HepG2 (cell line): Measurements from ENCODE around the gene RPL35. TPM values are rescaled to one million over a fixed set of nuclear protein-coding genes. Genes with fewer than 3 reads are reported as not detected.
"Not testable (repeated sequence)": the region's sequence is repeated elsewhere in the genome, so short reads cannot be mapped to it uniquely, and the experiment has no call there.

Source experiments
- ATAC-seq: fragments of 200-7000 bp; cut with Tn5 transposase; 3 replicates; pipeline ENCODE4 v1.9.1; 2020; ENCODE audit warnings: mild to moderate bottlenecking, moderate library complexity
- BruUV-seq: library from RNA; stranded (reverse); fragments of 400-500 nt; replicated peaks from 2 replicates; lab custom pipeline; 2021; lab: Mats Ljungman, UMichigan
- CTCF ChIA-PET: fragments of 300-600 bp; formaldehyde crosslinking; extraction: SDS; loops from one replicate; lab custom pipeline; 2021; ENCODE audit warnings: low total read pairs, inconsistent platforms, low intra/inter-chr PET ratio; lab: Yijun Ruan, JAX
- POLR2A ChIA-PET: fragments of 350-600 bp; sonication (Branson Sonifier 250); formaldehyde crosslinking; loops from one replicate; lab custom pipeline; 2020; ENCODE audit warnings: antibody characterized with exemption, inconsistent platforms; lab: Yijun Ruan, JAX
- DNase-seq: peaks from one replicate; pipeline ENCODE4 v3.0.0-alpha.2; 2015; ENCODE audit warnings: low spot score
- FAIRE-seq: peaks from 3 replicates; lab custom pipeline; 2011; peaks lifted over from hg19 to GRCh38; lab: Jason Lieb, UNC
- H2AFZ ChIP-seq: one replicate; pipeline ENCODE4 v1.6.1; 2011; ENCODE audit warnings: low read length, inconsistent platforms
- H3K27ac ChIP-seq: fragments of 300-600 bp; 3 replicates; pipeline ENCODE4 v1.8.0; 2011; ENCODE audit warnings: mixed run types, mild to moderate bottlenecking, mixed read lengths, low read length, inconsistent platforms; ENCODE audit not compliant: insufficient read depth; ENCODE audit errors: extremely low read length
- H3K27me3 ChIP-seq, 2 experiments: fragments of 200-600 bp in 1 of 2; 2 replicates in 1 of 2; 3 replicates in 1 of 2; pipeline versions ENCODE4 v1.6.0 to v1.8.0; 2011; ENCODE audit warnings: low read length in 2 of 2, mild to moderate bottlenecking in 2 of 2, moderate library complexity in 2 of 2, inconsistent platforms in 1 of 2; ENCODE audit not compliant: insufficient read depth in 2 of 2, control insufficient read depth in 1 of 2
- H3K36me3 ChIP-seq, 2 experiments: fragments of 200-600 bp in 1 of 2; replicated peaks in 1 of 2; 2 replicates in 1 of 2; 3 replicates in 1 of 2; pipeline versions ENCODE4 v1.5.1 to v1.8.0; 2011; ENCODE audit warnings: low read length in 2 of 2, inconsistent platforms in 1 of 2; ENCODE audit not compliant: insufficient read depth in 2 of 2, control insufficient read depth in 1 of 2
- H3K4me1 ChIP-seq: 2 replicates; pipeline ENCODE4 v1.5.1; 2012; ENCODE audit warnings: low read length, inconsistent platforms; ENCODE audit not compliant: insufficient read depth
- H3K4me2 ChIP-seq: 2 replicates; pipeline ENCODE4 v1.6.0; 2011; ENCODE audit warnings: low read depth, low read length, inconsistent platforms
- H3K4me3 ChIP-seq, 3 experiments: fragments of 200-600 bp in 1 of 3; sonication (generic), shearing (Covaris generic) in 1 of 3; replicated peaks in 1 of 3; 2 replicates each; pipeline ENCODE4 v1.5.1; 2011 to 2016; ENCODE audit warnings: low read length in 3 of 3, inconsistent platforms in 2 of 3, low read depth in 2 of 3, mild to moderate bottlenecking in 2 of 3, control low read depth in 1 of 3, mixed read lengths in 1 of 3; ENCODE audit not compliant: insufficient read depth in 1 of 3
- H3K79me2 ChIP-seq: one replicate; pipeline ENCODE4 v1.6.1; 2011; ENCODE audit warnings: low read length, inconsistent platforms; ENCODE audit not compliant: insufficient read depth
- H3K9ac ChIP-seq: 2 replicates; pipeline ENCODE4 v1.6.0; 2011; ENCODE audit warnings: mild to moderate bottlenecking, low read depth, low read length, inconsistent platforms; ENCODE audit not compliant: insufficient read depth
- H3K9me3 ChIP-seq: 2 replicates; pipeline ENCODE4 v1.5.1; 2012; ENCODE audit warnings: mild to moderate bottlenecking, low read length
- H4K20me1 ChIP-seq: 2 replicates; pipeline ENCODE4 v1.6.0; 2011; ENCODE audit warnings: inconsistent platforms, mild to moderate bottlenecking, low read length, moderate library complexity; ENCODE audit not compliant: insufficient read depth
- MAX ChIP-seq: IDR thresholded peaks from 2 replicates; pipeline ENCODE4 v1.6.1; 2012; ENCODE audit warnings: inconsistent platforms
- SAP130 ChIP-seq: IDR thresholded peaks from 2 replicates; pipeline ENCODE4 v1.6.1; 2016; ENCODE audit warnings: low read depth
- USF2 ChIP-seq, 2 experiments: sonication (generic) in 1 of 2; formaldehyde crosslinking in 1 of 2; IDR thresholded peaks; 2 replicates each; pipeline versions ENCODE4 v1.5.1 to v1.6.1; 2011 to 2020; ENCODE audit warnings: borderline replicate concordance in 1 of 2, low read depth in 1 of 2, low read length in 1 of 2, mild to moderate bottlenecking in 1 of 2, missing genetic modification reagents in 1 of 2, moderate library complexity in 1 of 2
- ZFX ChIP-seq: sonication (generic); formaldehyde crosslinking; IDR thresholded peaks from 2 replicates; pipeline ENCODE4 v1.4.0; 2020; ENCODE audit warnings: mild to moderate bottlenecking, low read depth, missing genetic modification reagents, moderate library complexity
- ZNF280D ChIP-seq: sonication (generic); formaldehyde crosslinking; IDR thresholded peaks from 2 replicates; pipeline ENCODE4 v1.5.1; 2020; ENCODE audit warnings: mild to moderate bottlenecking, missing genetic modification reagents
- ZNF430 ChIP-seq: sonication (generic); formaldehyde crosslinking; IDR thresholded peaks from 2 replicates; pipeline ENCODE4 v1.9.0; 2021; ENCODE audit warnings: mild to moderate bottlenecking, missing genetic modification reagents
- WGBS: methylation state at CpG from one replicate; pipeline ENCODE4 v1.1.6; 2017; ENCODE audit warnings: low lambda C conversion rate; 5-methylcytosine and 5-hydroxymethylcytosine counted together
- in situ Hi-C: cut with HindIII; loops from 2 replicates; pipeline ENCODE4 v1.10.0; 2017; ENCODE audit warnings: low pct_unique_long_range_greater_than_20kb; ENCODE audit not compliant: extremely low pct_ligation_motif_present
- intact Hi-C: fragments of 100-400 bp; cut with micrococcal nuclease; formaldehyde crosslinking; loops from one replicate; pipeline ENCODE4 v1.10.0; 2022; ENCODE audit not compliant: unreplicated experiment
- polyA plus RNA-seq, 8 experiments: library from polyadenylated mRNA; depleted of rRNA in 3 of 8; stranded (reverse) in 7 of 8; unstranded in 1 of 8; fragments of >200 nt; fragmentation: Illumina TruSeq in 4 of 8; extraction: Trizol in 4 of 8; gene quantifications; 2 replicates each; pipeline versions ENCODE4 v1.2.1 to v1.2.3, GENCODE V29; 2011 to 2016; ENCODE audit warnings: low read depth in 4 of 8, missing spikeins in 1 of 8, mixed read lengths in 1 of 8; ENCODE audit not compliant: insufficient read depth in 1 of 8
- total RNA-seq, 5 experiments: library from RNA; depleted of rRNA; stranded (reverse); fragments of >200 nt; fragmentation: Illumina TruSeq; extraction: Trizol; gene quantifications; 2 replicates each; pipeline ENCODE4 v1.2.3, GENCODE V29; 2016; ENCODE audit warnings: low read depth in 1 of 5
- TF ChIP-seq, protein P1 (sequence below): sonication (generic); formaldehyde crosslinking; IDR thresholded peaks from 2 replicates; pipeline ENCODE4 v1.5.1; 2020; ENCODE audit warnings: mild to moderate bottlenecking, missing genetic modification reagents, moderate library complexity
- TF ChIP-seq, protein P2 (sequence below): IDR thresholded peaks from 2 replicates; pipeline ENCODE4 v1.6.1; 2016

Gene RPL35
- total and polyA plus RNA-seq, 2 of the 13 experiments (the other 11 are each of a cell fraction or from before 2014, with no cell fraction given) = 2,153 to 2,935 TPM

DNA sequence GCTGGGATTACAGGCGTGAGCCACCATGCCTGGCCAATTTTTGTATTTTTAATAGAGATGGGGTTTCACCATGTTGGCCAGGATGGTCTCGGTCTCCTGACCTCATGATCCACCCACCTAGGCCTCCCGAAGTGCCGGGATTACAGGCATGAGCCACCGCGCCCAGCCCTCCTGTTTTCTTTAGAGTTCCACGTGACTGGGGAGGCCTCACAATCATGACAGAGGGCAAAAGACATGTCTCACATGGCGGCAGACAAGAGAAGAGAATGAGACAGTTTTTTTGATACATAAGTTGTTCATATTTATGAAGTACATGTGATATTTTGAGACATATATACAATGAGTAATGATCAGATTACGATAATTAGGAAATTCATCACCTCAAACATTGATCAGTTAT is 15.3 kb downstream of the RPL35 start:
- not testable (repeated sequence) for DNase-seq; TF ChIP-seq USF2 (IDR thresholded peaks at IDR 0.05; ENCODE audit: low read depth, low read length)
- TF ChIP-seq ZFX (CRISPR knock-in tag) = peak; percentile 31; the same call in 1 of the 2 replicates
- peak; percentile 100 for TF ChIP-seq ZNF430 (CRISPR knock-in tag)
- TF ChIP-seq USF2 (CRISPR knock-in tag; IDR thresholded peaks at IDR 0.05; ENCODE audit: borderline replicate concordance) = peak; percentile 52; the same call in 1 of the 2 replicates
- TF ChIP-seq ZNF280D (CRISPR knock-in tag) = peak; percentile 45; the same call in 1 of the 2 replicates
- TF ChIP-seq, protein P1, sequence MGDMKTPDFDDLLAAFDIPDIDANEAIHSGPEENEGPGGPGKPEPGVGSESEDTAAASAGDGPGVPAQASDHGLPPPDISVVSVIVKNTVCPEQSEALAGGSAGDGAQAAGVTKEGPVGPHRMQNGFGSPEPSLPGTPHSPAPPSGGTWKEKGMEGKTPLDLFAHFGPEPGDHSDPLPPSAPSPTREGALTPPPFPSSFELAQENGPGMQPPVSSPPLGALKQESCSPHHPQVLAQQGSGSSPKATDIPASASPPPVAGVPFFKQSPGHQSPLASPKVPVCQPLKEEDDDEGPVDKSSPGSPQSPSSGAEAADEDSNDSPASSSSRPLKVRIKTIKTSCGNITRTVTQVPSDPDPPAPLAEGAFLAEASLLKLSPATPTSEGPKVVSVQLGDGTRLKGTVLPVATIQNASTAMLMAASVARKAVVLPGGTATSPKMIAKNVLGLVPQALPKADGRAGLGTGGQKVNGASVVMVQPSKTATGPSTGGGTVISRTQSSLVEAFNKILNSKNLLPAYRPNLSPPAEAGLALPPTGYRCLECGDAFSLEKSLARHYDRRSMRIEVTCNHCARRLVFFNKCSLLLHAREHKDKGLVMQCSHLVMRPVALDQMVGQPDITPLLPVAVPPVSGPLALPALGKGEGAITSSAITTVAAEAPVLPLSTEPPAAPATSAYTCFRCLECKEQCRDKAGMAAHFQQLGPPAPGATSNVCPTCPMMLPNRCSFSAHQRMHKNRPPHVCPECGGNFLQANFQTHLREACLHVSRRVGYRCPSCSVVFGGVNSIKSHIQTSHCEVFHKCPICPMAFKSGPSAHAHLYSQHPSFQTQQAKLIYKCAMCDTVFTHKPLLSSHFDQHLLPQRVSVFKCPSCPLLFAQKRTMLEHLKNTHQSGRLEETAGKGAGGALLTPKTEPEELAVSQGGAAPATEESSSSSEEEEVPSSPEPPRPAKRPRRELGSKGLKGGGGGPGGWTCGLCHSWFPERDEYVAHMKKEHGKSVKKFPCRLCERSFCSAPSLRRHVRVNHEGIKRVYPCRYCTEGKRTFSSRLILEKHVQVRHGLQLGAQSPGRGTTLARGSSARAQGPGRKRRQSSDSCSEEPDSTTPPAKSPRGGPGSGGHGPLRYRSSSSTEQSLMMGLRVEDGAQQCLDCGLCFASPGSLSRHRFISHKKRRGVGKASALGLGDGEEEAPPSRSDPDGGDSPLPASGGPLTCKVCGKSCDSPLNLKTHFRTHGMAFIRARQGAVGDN = peak; percentile 36; the same call in 1 of the 2 replicates
- peak; percentile 32; the same call in 1 of the 2 replicates for TF ChIP-seq MAX
- TF ChIP-seq, protein P2, sequence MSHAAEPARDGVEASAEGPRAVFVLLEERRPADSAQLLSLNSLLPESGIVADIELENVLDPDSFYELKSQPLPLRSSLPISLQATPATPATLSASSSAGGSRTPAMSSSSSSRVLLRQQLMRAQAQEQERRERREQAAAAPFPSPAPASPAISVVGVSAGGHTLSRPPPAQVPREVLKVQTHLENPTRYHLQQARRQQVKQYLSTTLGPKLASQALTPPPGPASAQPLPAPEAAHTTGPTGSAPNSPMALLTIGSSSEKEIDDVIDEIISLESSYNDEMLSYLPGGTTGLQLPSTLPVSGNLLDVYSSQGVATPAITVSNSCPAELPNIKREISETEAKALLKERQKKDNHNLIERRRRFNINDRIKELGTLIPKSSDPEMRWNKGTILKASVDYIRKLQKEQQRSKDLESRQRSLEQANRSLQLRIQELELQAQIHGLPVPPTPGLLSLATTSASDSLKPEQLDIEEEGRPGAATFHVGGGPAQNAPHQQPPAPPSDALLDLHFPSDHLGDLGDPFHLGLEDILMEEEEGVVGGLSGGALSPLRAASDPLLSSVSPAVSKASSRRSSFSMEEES (CRISPR knock-in tag) = 0 out of 2 replicates have a peak, but pooled peaks have one; percentile 34
- TF ChIP-seq SAP130 (CRISPR knock-in tag) = peak; percentile 49; the same call in 1 of the 2 replicates

More for the DNA sequence above, 15.3 kb downstream of the RPL35 start:
- BruUV-seq, H3K9me3 ChIP-seq, H3K4me3 ChIP-seq, H2AFZ ChIP-seq, ATAC-seq, H3K27ac ChIP-seq, H3K9ac ChIP-seq, intact Hi-C loops, FAIRE-seq, H3K79me2 ChIP-seq, H3K27me3 ChIP-seq, H3K36me3 ChIP-seq, H4K20me1 ChIP-seq, CTCF ChIA-PET: not testable (repeated sequence)
- Histone ChIP-seq H3K4me1 (peaks cover 46% of the 10 kb centered on the region), H3K4me2 (peak overlapping the region; percentile 67; the same call in 1 of the 2 replicates)
- POLR2A ChIA-PET = interaction anchor here (1.0 to 1.6 kb wide), 2 partner anchors 15 to 53 kb away, joined by 3 read pairs; partner anchors contain the start of genes ARPC5L and RPL35
- 20% methylated on average over 9 of the region's 9 CpGs for WGBS
- in situ Hi-C loops = loop anchor here (10.0 kb wide), 1 partner anchor 52 kb away; no protein-coding TSS in a partner anchor
